ENCODE data around the gene FRG2B.
"Not testable (repeated sequence)": the region's sequence is repeated elsewhere in the genome, so short reads cannot be mapped to it uniquely, and the experiment has no call there.

The FRG2B gene

GRCh38 chr10:133599869-133600268, 26.7 kb downstream of the FRG2B start:
- DNase-seq (ENCODE audit: low read depth in 3 of 3): not testable (repeated sequence)

GRCh38 chr10:133592716-133593115, 33.9 kb downstream of the FRG2B start:
- no peak for DNase-seq (ENCODE audit: low read depth in 3 of 3)

- DNase-seq (ENCODE audit: low read depth in 3 of 3): no peak
Measured at GRCh38 chr10:133590970-133591359, 35.6 kb downstream of the FRG2B start.

GRCh38 chr10:133590226-133590969, 36.2 kb downstream of the FRG2B start:
- DNase-seq (ENCODE audit: low read depth in 3 of 3): no peak

GRCh38 chr10:133577037-133577436, 49.6 kb downstream of the FRG2B start:
- DNase-seq (ENCODE audit: low read depth in 3 of 3): not testable (repeated sequence)

Measured in stimulated activated CD4-positive, alpha-beta T cell treated with anti-CD3 and anti-CD28 coated beads, TNF-alpha, amount 100 ng/mL, for 4 hours (primary cell).